GM21717 (cell line): ENCODE data around the gene C2CD4C.
"Not testable (repeated sequence)": the region's sequence is repeated elsewhere in the genome, so short reads cannot be mapped to it uniquely, and the experiment has no call there.

Experiments
- ATAC-seq: cut with Tn5 transposase; IDR thresholded peaks from one replicate; pipeline ENCODE4 v1.9.1; 2021; ENCODE audit warnings: mild to moderate bottlenecking, moderate library complexity; ENCODE audit not compliant: unreplicated experiment

C2CD4C gene

GRCh38 chr19:369876-370275 is 39.1 kb downstream of the C2CD4C start:
- ATAC-seq, result no peak

GRCh38 chr19:369256-369655 is 39.7 kb downstream of the C2CD4C start:
- no peak for ATAC-seq

GRCh38 chr19:368630-369024 is 40.3 kb downstream of the C2CD4C start:
- no peak for ATAC-seq

GRCh38 chr19:367963-368629 is 40.9 kb downstream of the C2CD4C start:
- no peak for ATAC-seq

GRCh38 chr19:367561-367960 is 41.4 kb downstream of the C2CD4C start:
- no peak for ATAC-seq

- no peak for ATAC-seq
Measured at GRCh38 chr19:366951-367350, 42.0 kb downstream of the C2CD4C start.

GRCh38 chr19:366205-366783 is 42.7 kb downstream of the C2CD4C start:
- ATAC-seq, result no peak

- no peak for ATAC-seq
Measured at GRCh38 chr19:364496-365287, 44.3 kb downstream of the C2CD4C start.

GRCh38 chr19:362683-363082 is 46.3 kb downstream of the C2CD4C start:
- no peak for ATAC-seq

GRCh38 chr19:362154-362553 is 46.8 kb downstream of the C2CD4C start:
- no peak for ATAC-seq

GRCh38 chr19:359653-359925 is 49.4 kb downstream of the C2CD4C start:
- ATAC-seq, result no peak

GRCh38 chr19:355536-355935 is 53.4 kb downstream of the C2CD4C start:
- ATAC-seq, result not testable (repeated sequence)
